Activated T-helper 1 cell treated with anti-CD3 and anti-CD28 coated beads, Interleukin-12 subunit alpha, Interleukin-12 subunit beta, Interleukin-2, Interleukin-4 antibody, amounts not matched to agents 30 ng/mL and 10 ng/mL and 1 ng/mL, durations not matched to agents 14 hours and 24 hours and 36 hours (primary cell): ENCODE results near the gene CEMIP. TPM values are rescaled to one million over a fixed set of nuclear protein-coding genes. Genes with fewer than 3 reads are reported as not detected.

Source experiments
- DNase-seq: peaks from one replicate; pipeline ENCODE4 v3.0.0; 2021; ENCODE audit warnings: low spot score
- H3K27ac Mint-ChIP-seq: one replicate; pipeline ENCODE4 v1.8.0; 2021; ENCODE audit warnings: mild to moderate bottlenecking, mixed read lengths
- H3K27me3 Mint-ChIP-seq: one replicate; pipeline ENCODE4 v1.8.0; 2022; ENCODE audit warnings: mild to moderate bottlenecking, moderate library complexity, mixed read lengths; ENCODE audit not compliant: insufficient read depth
- H3K36me3 Mint-ChIP-seq: one replicate; pipeline ENCODE4 v1.8.0; 2021; ENCODE audit warnings: low read depth, mixed read lengths
- H3K4me1 Mint-ChIP-seq: one replicate; pipeline ENCODE4 v1.8.0; 2021; ENCODE audit warnings: low read depth, mixed read lengths
- H3K4me3 Mint-ChIP-seq: one replicate; pipeline ENCODE4 v1.8.0; 2021; ENCODE audit warnings: mild to moderate bottlenecking, moderate library complexity, mixed read lengths
- H3K9me3 Mint-ChIP-seq: one replicate; pipeline ENCODE4 v1.8.0; 2021; ENCODE audit warnings: mixed read lengths
- intact Hi-C: fragments of 100-400 bp; cut with micrococcal nuclease; formaldehyde crosslinking; loops from one replicate; pipeline ENCODE4 v1.15.1; 2024
- total RNA-seq: library from RNA; stranded (reverse); gene quantifications from 2 replicates; pipeline ENCODE4 v1.2.3, GENCODE V29; 2022

The CEMIP gene
- total RNA-seq, 1 donor from 2014 or later, result 0.03 TPM

DNA sequence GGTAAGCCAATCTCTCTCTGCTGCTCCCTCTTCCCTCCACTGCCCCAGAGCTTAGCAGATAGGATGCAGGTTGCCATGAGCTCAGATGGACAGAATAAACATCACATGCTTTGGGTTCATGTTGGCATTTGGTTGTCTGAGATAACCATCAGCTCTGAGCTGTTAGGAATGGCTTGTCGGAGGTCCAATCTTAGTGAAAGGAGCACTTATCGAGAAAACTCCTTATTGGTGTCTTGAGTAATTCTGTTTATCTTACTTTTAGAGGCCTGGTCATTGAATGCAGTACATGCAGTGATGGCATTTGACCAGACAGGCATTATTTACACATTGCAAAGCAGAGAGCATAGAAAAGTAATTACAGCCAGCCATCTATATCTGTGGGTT lies 99.7 kb downstream of the CEMIP start:
- intact Hi-C loops, result no loop called here
- no peak for DNase-seq
- Mint-ChIP-seq H3K4me3 (no peak overlapping the region), H3K27ac (no peak overlapping the region), H3K9me3 (no peaks in the 10 kb centered on the region), H3K27me3 (peaks cover 12% of the 10 kb centered on the region), H3K4me1 (no peaks in the 10 kb centered on the region), H3K36me3 (no peaks in the 10 kb centered on the region)

DNA sequence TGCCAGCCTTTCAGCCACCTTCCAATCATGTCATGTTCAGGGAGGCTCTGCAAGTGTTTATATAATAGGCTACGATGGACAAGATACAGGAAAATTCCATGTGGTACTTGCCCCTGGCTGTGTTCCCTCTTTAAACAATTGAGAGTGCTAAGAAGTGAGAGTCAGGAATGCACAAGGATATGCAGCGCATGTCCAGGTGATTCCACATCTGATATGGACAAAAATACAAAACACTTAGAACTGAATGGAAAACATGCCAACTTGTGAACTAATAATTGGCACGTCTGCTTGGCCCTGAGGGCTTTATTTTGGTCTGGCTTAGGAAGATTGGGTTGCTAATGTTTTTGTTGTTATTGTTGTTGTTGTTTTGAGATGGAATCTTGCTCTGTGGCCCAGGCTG lies 100.9 kb downstream of the CEMIP start:
- H3K4me3 Mint-ChIP-seq, result no peak overlapping the region
- H3K4me1 Mint-ChIP-seq, result no peaks in the 10 kb centered on the region
- no peak overlapping the region for H3K27ac Mint-ChIP-seq
- no peaks in the 10 kb centered on the region for H3K9me3 Mint-ChIP-seq
- H3K36me3 Mint-ChIP-seq, result no peaks in the 10 kb centered on the region
- no peak for DNase-seq
- intact Hi-C loops, result no loop called here
- peaks cover 12% of the 10 kb centered on the region for H3K27me3 Mint-ChIP-seq

GRCh38 chr15:80883641-80884040 lies 104.5 kb downstream of the CEMIP start:
- Mint-ChIP-seq H3K27ac (no peak overlapping the region), H3K4me1 (no peaks in the 10 kb centered on the region), H3K27me3 (peaks cover 15% of the 10 kb centered on the region), H3K4me3 (no peak overlapping the region), H3K9me3 (no peaks in the 10 kb centered on the region), H3K36me3 (no peaks in the 10 kb centered on the region)
- DNase-seq, result no peak
- intact Hi-C loops, result no loop called here

DNA sequence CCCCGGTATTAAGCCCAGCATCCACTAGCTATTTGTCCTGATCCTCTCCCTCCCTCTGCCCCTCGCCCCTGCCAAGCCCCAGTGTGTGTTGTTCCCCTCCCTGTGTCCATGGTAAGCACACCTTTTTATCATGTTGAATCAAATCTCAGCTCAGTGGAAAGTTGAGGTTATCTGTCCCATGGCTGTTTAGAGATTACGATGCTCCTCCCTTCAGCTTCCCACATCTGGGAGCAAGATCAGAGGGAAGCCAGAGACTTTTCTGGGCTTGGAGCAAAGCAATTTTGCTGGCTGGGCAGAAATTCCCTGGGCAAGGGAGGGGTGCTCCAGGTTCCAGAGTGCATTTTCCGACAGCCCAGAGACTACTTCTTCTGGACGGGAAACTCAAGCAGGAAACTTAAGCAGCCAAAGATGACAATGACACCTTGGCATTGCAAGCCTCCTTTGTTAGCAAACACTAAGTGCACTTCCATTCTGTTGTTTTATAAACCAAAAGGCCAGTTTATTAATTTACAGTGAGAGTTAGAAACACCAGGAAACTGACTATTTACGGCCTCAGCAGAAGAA lies 105.9 kb downstream of the CEMIP start:
- Mint-ChIP-seq H3K4me3 (no peak overlapping the region), H3K4me1 (no peaks in the 10 kb centered on the region), H3K9me3 (no peaks in the 10 kb centered on the region), H3K36me3 (no peaks in the 10 kb centered on the region), H3K27me3 (peaks cover 13% of the 10 kb centered on the region), H3K27ac (no peak overlapping the region)
- DNase-seq, result no peak
- intact Hi-C loops, result no loop called here

- H3K4me3 Mint-ChIP-seq, result no peak overlapping the region
- intact Hi-C loops, result no loop called here
- H3K9me3 Mint-ChIP-seq, result no peaks in the 10 kb centered on the region
- no peaks in the 10 kb centered on the region for H3K36me3 Mint-ChIP-seq
- DNase-seq, result no peak
- peaks cover 8% of the 10 kb centered on the region for H3K27me3 Mint-ChIP-seq
- H3K27ac Mint-ChIP-seq, result no peak overlapping the region
- H3K4me1 Mint-ChIP-seq, result no peaks in the 10 kb centered on the region
Measured at GRCh38 chr15:80887148-80887547, 108.0 kb downstream of the CEMIP start.

- Mint-ChIP-seq H3K9me3 (no peaks in the 10 kb centered on the region), H3K27ac (no peak overlapping the region), H3K4me3 (no peak overlapping the region), H3K36me3 (no peaks in the 10 kb centered on the region), H3K27me3 (peaks cover 6% of the 10 kb centered on the region), H3K4me1 (no peaks in the 10 kb centered on the region)
- intact Hi-C loops, result no loop called here
- DNase-seq, result no peak
Measured at GRCh38 chr15:80888846-80889245, 109.7 kb downstream of the CEMIP start.

GRCh38 chr15:80890341-80891005 lies 111.3 kb downstream of the CEMIP start:
- no peak overlapping the region for H3K4me3 Mint-ChIP-seq
- H3K27ac Mint-ChIP-seq, result no peak overlapping the region
- no peak for DNase-seq
- no peaks in the 10 kb centered on the region for H3K4me1 Mint-ChIP-seq
- intact Hi-C loops, result no loop called here
- peaks cover 4% of the 10 kb centered on the region for H3K9me3 Mint-ChIP-seq
- H3K36me3 Mint-ChIP-seq, result no peaks in the 10 kb centered on the region
- peaks cover 6% of the 10 kb centered on the region for H3K27me3 Mint-ChIP-seq

DNA sequence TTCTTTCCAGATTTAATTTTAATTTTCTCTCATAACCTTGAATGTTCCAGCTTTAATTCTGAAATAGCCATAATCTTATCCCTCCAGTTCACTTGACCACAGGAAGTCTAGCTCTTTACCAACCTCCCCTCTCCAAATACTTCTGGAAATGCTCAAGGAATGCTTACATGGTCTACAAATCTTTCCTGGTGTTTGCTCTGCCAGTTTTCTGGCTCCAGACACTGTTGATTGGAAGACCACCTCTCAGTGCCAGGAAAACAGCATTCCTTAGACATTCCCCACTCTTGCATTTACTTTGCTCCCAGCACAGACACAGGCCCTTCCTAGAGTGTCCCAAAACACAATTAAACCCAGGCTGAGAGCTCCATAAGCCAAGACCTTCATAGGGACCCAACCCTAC lies 111.8 kb downstream of the CEMIP start:
- no peaks in the 10 kb centered on the region for H3K4me1 Mint-ChIP-seq
- intact Hi-C loops, result no loop called here
- peaks cover 4% of the 10 kb centered on the region for H3K27me3 Mint-ChIP-seq
- no peak for DNase-seq
- no peak overlapping the region for H3K4me3 Mint-ChIP-seq
- H3K9me3 Mint-ChIP-seq, result peaks cover 9% of the 10 kb centered on the region
- H3K27ac Mint-ChIP-seq, result no peak overlapping the region
- H3K36me3 Mint-ChIP-seq, result no peaks in the 10 kb centered on the region

GRCh38 chr15:80892414-80892813 lies 113.2 kb downstream of the CEMIP start:
- Mint-ChIP-seq H3K4me1 (no peaks in the 10 kb centered on the region), H3K27ac (no peak overlapping the region), H3K36me3 (no peaks in the 10 kb centered on the region), H3K4me3 (no peak overlapping the region), H3K27me3 (peaks cover 1% of the 10 kb centered on the region), H3K9me3 (peaks cover 15% of the 10 kb centered on the region)
- DNase-seq, result no peak
- intact Hi-C loops, result no loop called here

GRCh38 chr15:80893777-80894176 lies 114.6 kb downstream of the CEMIP start:
- H3K4me3 Mint-ChIP-seq, result no peak overlapping the region
- no peak overlapping the region for H3K27ac Mint-ChIP-seq
- H3K27me3 Mint-ChIP-seq, result peaks cover 1% of the 10 kb centered on the region

DNA sequence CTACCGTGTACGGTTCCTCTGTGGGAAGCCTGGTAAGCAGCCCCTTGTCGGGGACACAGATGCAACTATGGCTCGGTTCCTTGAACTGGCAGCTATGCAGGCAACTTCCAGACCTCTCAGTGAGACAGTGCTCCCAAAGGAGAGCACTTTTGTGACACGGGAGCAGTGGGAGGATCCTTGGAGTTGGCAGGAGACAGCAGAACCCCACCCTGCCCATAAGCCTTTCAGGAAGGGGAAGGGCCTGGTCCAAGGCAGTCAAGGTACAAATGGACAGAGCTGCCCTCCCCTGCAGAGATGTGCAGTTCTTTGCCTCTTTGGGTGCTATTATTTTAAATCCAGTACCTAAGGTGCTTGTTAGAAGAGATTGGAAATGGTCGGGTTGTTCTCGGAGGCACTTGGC lies 115.9 kb downstream of the CEMIP start:
- Mint-ChIP-seq H3K27ac (no peak overlapping the region), H3K4me1 (no peaks in the 10 kb centered on the region), H3K4me3 (no peak overlapping the region), H3K36me3 (no peaks in the 10 kb centered on the region), H3K9me3 (peaks cover 15% of the 10 kb centered on the region), H3K27me3 (peaks cover 1% of the 10 kb centered on the region)
- DNase-seq, result no peak
- intact Hi-C loops, result no loop called here

More at GRCh38 chr15:80893777-80894176, 114.6 kb downstream of the CEMIP start:
- intact Hi-C loops, result no loop called here
- peaks cover 15% of the 10 kb centered on the region for H3K9me3 Mint-ChIP-seq
- H3K4me1 Mint-ChIP-seq, result no peaks in the 10 kb centered on the region
- DNase-seq, result no peak
- no peaks in the 10 kb centered on the region for H3K36me3 Mint-ChIP-seq

- Mint-ChIP-seq H3K27me3 (peaks cover 1% of the 10 kb centered on the region), H3K4me3 (no peak overlapping the region), H3K4me1 (no peaks in the 10 kb centered on the region), H3K27ac (no peak overlapping the region), H3K36me3 (no peaks in the 10 kb centered on the region), H3K9me3 (peaks cover 15% of the 10 kb centered on the region)
- no peak for DNase-seq
- intact Hi-C loops, result no loop called here
Measured at GRCh38 chr15:80895965-80896364, 116.8 kb downstream of the CEMIP start.

DNA sequence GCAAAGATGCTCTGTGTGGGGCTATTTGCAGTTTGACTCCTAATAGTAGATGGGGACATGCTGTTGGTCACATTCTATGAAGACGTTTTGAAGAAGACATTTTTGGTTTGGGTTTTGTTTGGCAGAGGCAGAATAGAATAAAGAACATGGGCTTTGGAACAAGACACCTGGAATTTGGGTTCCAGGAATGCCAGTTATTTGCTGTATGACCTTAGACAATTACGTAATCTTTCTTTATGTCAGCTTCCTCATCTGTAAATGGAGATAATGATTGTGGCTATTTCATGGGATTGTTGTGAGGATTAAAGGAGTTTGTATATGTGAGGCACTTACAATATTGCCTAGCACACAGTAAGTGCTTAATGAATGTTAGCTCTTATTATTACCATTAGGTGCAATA lies 118.9 kb downstream of the CEMIP start:
- no peak overlapping the region for H3K4me3 Mint-ChIP-seq
- H3K9me3 Mint-ChIP-seq, result peaks cover 15% of the 10 kb centered on the region
- H3K27me3 Mint-ChIP-seq, result peaks cover 1% of the 10 kb centered on the region
- H3K27ac Mint-ChIP-seq, result no peak overlapping the region
- DNase-seq, result no peak
- no peaks in the 10 kb centered on the region for H3K36me3 Mint-ChIP-seq
- no peaks in the 10 kb centered on the region for H3K4me1 Mint-ChIP-seq
- intact Hi-C loops, result no loop called here
